Measurements from ENCODE around the gene CCDC149.
A peak's percentile ranks its signal among the peaks of the same experiment; 100 is the strongest.

The CCDC149 gene

GRCh38 chr4:24799196-24799543 is 113.7 kb downstream of the CCDC149 start:
- DNase-seq: no peak

- DNase-seq: no peak
These were observed 114.7 kb downstream of the CCDC149 start for GRCh38 chr4:24798036-24798610.

- DNase-seq: no peak
These were observed 116.2 kb downstream of the CCDC149 start for GRCh38 chr4:24796620-24797019.

DNA sequence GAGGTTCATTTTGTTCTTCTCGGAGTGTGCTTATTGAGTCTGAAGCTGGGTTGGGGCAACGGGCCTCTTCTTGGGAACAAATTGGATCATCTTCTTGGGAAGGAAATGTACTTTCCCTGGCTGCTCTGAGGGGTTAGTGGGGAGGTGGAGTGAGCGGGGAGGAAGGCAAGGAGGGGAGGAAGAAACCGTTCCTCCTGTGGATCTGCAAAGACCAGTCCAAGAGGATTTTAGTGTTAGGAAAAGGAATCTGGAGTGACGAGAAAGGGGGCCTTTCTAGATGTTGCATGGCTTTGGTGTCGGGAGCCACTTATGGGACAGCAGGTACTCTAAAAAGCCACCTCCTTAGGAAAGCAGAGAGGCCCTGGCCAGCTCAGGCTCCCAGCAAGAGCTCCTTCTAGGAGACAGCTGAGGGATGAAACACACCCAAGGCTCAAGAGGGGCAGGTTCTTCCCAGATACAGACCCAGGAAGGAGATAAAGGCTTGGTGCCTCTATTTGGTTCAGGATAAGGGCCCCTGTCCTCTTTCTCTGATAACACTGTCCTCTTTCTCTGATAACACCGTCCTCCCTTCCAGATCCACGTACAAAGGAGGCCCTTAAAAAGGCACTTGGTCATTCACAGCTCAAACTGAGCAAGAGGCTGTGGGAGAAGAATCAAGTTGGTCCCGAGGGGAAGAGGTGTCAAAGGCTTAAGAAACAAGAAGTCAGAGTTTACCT is 117.0 kb downstream of the CCDC149 start:
- DNase-seq: peak; percentile 9

DNA sequence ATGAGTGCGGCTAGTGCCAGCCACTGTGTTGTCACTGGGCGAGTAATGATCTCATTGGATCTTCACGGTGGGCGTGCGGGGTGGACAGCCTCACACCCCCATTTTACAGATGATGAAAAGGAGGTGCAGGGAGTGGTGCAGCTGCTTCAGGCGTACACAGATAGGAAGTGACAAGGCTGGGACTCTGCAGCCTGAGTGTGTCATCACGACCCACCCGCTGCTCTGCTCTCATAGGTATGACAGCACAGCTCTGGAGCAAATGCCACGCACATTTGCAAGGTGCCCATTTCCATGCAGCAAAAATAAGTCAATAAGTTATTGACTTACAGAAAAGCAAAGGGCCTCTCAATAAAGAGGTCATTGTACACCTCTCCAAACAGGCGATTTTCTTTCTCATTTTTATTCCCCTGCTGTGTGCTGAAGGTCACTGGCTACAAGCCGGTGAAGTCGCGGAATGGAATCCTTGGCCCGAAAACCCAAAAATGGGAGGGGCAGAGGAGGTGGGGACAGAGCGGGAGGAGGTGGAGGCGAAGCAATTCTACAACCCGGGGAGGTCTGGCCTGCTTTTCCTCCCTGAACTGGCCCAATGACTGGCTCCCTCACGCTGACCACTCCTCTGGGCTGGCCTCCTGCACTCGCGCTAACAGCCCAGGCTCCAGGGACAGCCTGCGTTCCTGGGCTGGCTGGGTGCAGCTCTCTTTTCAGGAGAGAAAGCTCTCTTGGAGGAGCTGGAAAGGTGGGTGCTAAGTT is 117.8 kb downstream of the CCDC149 start, which contains the start of gene SOD3:
SOD3 (plus strand) TSS at position 658 of the 750 bp plus-strand sequence. CDS start 3,949 bp downstream, outside the sequence.
- DNase-seq: no peak

- no peak for DNase-seq
These were observed 118.4 kb downstream of the CCDC149 start for GRCh38 chr4:24794480-24794879.

- no peak for DNase-seq
These were observed 118.8 kb downstream of the CCDC149 start for GRCh38 chr4:24794051-24794450.

DNA sequence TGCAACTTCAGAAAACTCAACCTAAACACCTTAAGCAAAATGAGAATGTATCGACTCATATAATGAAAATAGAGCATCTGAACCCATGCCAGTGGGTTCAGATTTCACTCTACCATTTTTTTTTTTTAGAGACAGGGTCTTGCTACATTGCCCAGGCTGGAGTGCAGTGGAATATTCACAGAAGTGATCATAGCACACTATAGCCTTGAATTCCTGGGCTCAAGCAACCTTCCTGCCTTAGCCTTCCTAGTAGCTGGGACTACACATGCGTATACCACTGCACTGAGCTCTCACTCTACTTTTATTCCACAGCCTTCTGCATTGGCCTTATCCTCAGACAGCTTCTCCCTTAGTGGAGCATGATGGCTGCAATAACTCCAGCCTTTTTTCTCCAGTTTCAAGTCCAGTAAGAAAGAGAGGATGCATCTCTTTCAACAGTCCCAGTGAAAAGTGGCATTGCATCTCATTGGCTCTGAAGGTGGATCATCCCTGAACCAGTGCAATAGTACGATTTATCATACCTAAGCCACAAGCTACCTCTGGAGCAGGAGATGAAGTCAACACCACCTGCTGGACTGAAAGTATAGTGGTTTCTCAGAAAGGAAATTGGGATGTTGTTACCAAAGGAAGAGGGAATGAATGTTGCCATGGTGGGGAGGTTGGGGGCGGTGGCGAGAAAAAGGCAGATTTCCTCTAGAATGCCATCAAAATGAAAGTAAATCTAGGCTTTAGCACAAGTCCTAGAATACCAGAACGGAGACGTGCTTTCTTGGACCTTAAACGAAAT is 119.4 kb downstream of the CCDC149 start:
- no peak for DNase-seq

GRCh38 chr4:24792552-24792951 is 120.3 kb downstream of the CCDC149 start:
- DNase-seq: no peak

- no peak for DNase-seq
These were observed 121.8 kb downstream of the CCDC149 start for GRCh38 chr4:24791043-24791442.

GRCh38 chr4:24783506-24783905 is 129.3 kb downstream of the CCDC149 start:
- no peak for DNase-seq

DNA sequence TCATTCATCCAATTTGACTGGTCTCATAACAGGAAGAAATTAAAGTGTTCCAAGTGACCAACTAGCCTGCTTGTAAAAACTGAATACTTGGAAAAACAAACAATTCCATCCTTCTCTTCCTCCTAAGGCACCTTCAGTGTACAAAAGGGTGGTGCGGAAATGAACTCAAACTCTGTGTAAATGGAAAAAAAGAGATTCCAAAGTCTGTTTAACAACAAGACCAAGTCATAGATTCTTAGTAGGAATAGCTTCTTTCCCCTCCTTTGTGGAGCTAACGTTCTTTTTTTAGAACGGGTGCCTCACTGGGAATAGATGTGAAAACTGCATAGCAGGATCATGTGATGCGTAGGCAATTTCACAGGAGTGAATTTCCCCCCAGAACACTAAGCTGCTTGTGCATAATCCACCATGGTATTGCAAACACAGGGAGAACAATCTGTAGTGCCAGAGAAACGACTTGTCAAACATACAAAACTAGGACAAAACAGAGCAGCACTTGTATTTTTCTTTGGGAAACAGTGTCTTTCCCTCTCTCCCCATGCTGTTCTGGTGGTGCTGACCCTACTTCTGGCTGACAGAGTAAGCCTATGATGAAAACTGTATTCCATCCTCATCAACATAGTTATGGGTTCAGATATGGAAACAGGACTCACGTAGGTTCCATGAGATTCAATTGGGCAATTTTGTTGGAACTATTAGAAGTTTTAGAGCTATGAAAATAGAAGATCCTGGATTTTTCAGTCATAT is 130.7 kb downstream of the CCDC149 start:
- no peak for DNase-seq

DNA sequence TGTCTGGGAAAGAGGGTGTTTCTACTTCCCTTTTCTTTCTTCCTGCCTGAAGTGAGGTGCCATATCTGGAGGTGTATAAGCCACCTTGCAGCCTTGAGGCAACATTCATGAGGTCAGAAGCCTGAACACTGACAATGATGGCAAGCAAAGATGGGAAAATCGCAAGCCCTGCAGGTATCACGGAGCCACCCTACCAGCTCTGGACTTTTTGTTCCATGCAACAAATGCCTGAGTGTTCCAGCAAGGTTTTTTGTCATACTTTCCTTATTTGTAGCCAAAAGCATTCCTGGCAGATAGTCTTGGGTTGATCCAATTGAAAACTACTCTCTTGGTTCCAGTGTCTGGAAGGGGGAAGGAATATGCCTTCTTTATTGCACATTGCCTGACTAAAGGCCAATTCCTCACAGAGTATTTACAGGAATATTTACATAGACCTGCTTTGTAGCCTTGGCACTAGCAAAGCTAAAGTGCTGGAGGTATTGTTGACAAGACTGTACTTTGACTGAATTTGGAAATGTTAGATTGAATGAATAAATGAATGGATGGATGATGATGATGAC is 131.8 kb downstream of the CCDC149 start:
- no peak for DNase-seq

GRCh38 chr4:24778464-24779225 is 134.2 kb downstream of the CCDC149 start:
- no peak for DNase-seq

- DNase-seq: no peak
These were observed 135.0 kb downstream of the CCDC149 start for GRCh38 chr4:24777536-24778463.

- no peak for DNase-seq
These were observed 137.1 kb downstream of the CCDC149 start for GRCh38 chr4:24775750-24776149.

GRCh38 chr4:24775032-24775605 is 137.7 kb downstream of the CCDC149 start:
- no peak for DNase-seq

- DNase-seq: no peak
These were observed 138.4 kb downstream of the CCDC149 start for GRCh38 chr4:24774452-24774851.

DNA sequence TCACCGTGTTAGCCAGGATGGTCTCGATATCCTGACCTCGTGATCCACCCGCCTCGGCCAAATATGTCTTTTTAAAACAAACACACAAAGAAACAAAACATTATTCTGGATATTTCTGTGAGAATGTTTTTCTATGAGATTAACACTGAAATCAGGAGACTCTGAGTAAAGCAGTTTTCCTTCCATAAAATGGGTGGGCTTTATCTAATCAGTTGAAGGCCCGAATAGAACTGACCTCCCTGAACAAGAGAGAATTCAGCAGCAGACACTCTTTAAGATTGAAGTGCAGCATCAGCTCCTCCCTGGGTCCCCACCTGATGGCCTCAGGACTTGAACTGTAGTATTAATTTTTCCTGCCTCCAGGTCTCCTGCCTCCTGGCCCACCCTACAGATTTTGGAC is 139.9 kb downstream of the CCDC149 start:
- DNase-seq: no peak
